SK-MEL-5 (cell line): ENCODE measurements around the gene FER1L5. TPM values are rescaled to one million over a fixed set of nuclear protein-coding genes. Genes with fewer than 3 reads are reported as not detected.
"Not testable (repeated sequence)": the region's sequence is repeated elsewhere in the genome, so short reads cannot be mapped to it uniquely, and the experiment has no call there.

Experiments
- DNase-seq: peaks from one replicate; pipeline ENCODE4 v3.0.0-alpha.2; 2016; ENCODE audit warnings: low read depth, low spot score
- in situ Hi-C: cut with HindIII; loops from 2 replicates; pipeline ENCODE4 v1.10.0; 2016; ENCODE audit warnings: low sequenced_read_pairs, high pct_unique_total_duplicates, low pct_unique_long_range_greater_than_20kb
- total RNA-seq: library from RNA; depleted of rRNA; stranded (reverse); fragments of >200 nt; shearing (Covaris generic); gene quantifications from 2 replicates; pipeline ENCODE4 v1.2.3, GENCODE V29; 2014

The FER1L5 gene
- total RNA-seq, 1 experiment from 2014 or later = not detected

- no peak for DNase-seq
- in situ Hi-C loops = no loop called here
Measured at GRCh38 chr2:96625571-96626552, 16.7 kb upstream of the FER1L5 start.

- in situ Hi-C loops = no loop called here
- no peak for DNase-seq
Measured at GRCh38 chr2:96626553-96626942, 16.0 kb upstream of the FER1L5 start.

GRCh38 chr2:96631804-96632435, 10.6 kb upstream of the FER1L5 start:
- DNase-seq = no peak
- in situ Hi-C loops = no loop called here

DNA sequence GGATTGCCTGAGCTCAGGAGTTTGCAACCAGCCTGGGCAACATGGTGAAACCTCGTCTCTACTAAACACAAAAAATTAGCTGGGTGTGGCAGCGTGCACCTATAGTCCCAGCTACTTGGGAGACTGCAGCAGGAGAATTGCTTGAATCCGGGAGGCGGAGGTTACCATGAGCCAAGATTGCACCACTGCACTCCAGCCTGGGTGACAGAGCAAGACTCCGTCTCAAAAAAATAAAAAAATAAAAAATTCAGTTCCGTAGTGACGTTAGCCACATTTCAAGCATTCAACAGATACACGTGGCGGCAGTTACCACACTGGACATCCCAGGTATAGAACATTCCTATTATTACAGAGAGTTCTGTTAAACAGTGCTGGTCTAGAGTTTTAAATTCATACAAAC, 8.9 kb upstream of the FER1L5 start:
- in situ Hi-C loops = no loop called here
- no peak for DNase-seq

GRCh38 chr2:96636551-96637171, 5.9 kb upstream of the FER1L5 start:
- in situ Hi-C loops = no loop called here
- DNase-seq = no peak

- DNase-seq = peak; percentile 65
- in situ Hi-C loops = no loop called here
Measured at GRCh38 chr2:96637385-96638143, 5.0 kb upstream of the FER1L5 start.

GRCh38 chr2:96638144-96639121, 4.1 kb upstream of the FER1L5 start, which contains the start of gene KANSL3:
Gene KANSL3 (minus strand): TSS chr2:96638312. CDS start chr2:96637135, 1,177 bp downstream.
- in situ Hi-C loops = no loop called here
- peak; percentile 85 for DNase-seq

GRCh38 chr2:96647681-96648080, 5.1 kb downstream of the FER1L5 start:
- in situ Hi-C loops = no loop called here
- no peak for DNase-seq

- in situ Hi-C loops = no loop called here
- DNase-seq = no peak
Measured at GRCh38 chr2:96648306-96648930, 5.9 kb downstream of the FER1L5 start.

DNA sequence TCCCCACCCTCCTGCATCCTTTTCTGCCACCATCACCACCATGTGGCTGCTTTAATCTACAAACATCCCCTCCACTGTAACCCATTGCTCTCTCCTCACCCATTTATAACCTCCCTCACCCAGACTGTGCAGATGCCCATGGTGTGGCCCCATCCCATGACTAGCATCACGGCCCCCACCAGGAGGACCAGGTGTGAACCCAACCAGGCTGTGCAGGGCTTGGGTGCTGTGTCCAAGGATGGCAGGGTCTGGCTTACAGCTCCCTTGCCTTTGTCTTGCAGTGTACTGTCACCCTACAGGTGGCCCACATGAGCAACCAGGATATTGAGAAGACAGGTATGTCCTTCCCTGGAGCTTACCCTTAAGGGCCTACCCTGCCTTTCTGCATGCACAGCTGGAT, 6.8 kb downstream of the FER1L5 start:
- DNase-seq = no peak
- in situ Hi-C loops = no loop called here

- in situ Hi-C loops = no loop called here
- DNase-seq = no peak
Measured at GRCh38 chr2:96651793-96652192, 9.2 kb downstream of the FER1L5 start.

GRCh38 chr2:96654791-96655190, 12.2 kb downstream of the FER1L5 start:
- DNase-seq, in situ Hi-C loops: not testable (repeated sequence)

DNA sequence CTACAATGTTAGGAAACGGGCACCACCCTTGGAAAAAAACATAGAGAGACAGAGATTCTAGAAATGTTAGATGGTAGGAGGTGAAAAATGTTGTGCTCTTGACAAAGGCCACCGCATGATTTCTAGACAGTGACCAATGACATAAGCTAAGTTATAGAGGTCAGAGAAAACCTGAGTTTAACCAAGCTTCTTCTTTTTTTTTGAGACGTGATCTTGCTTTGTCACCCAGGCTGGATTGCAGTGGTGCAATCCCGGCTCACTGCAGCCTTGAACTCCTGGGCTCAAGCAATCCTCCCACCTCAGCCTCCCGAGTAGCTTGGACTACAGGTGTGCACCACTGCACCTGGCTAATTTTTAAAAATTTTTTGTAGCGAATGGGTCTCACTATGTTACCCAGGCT, 13.0 kb downstream of the FER1L5 start:
- no peak for DNase-seq
- in situ Hi-C loops = no loop called here

DNA sequence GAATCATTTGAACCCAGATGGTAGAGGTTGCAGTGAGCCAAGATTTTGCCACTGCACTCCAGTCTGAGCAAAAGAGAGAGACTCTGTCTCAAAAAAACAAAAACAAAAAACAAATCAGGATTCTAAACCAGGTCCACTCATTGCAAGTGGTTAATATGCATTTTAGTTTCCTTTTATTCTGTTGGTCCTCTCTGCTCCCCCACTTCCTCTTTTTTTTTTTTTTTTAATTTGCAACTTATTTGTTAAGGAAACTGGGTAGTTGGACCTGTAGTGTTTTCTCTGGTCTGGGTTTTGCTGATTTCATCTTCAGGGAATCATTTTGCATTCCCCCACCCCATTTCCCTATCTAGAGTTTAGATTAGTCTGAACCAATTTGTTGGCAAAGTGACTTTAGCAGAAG, 14.0 kb downstream of the FER1L5 start:
- DNase-seq = no peak
- in situ Hi-C loops = no loop called here

GRCh38 chr2:96661324-96661723, 18.8 kb downstream of the FER1L5 start:
- DNase-seq = no peak
- in situ Hi-C loops = no loop called here

DNA sequence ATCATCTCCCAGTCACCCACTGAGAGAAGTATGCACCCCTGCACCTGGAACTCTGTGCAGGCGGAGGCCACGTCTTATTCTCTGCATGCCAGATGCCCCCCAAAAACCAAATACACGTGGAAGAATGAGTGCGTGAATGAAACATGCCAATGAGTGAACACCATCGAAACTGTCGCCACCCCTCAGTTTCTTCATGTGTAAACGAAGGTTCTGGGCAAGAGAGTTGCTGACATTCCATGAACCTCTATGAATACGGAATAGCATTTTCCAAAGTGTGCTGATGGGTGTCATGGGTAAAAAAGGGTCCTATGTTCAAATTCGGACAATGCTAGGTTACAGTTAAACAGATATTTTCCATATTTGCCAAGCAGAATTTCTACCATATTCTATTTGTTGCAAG, 19.8 kb downstream of the FER1L5 start:
- DNase-seq = no peak
- in situ Hi-C loops = no loop called here
